Gastrocnemius medialis (tissue), 4 donors: ENCODE results near the gene CARMIL3. TPM values are rescaled to one million over a fixed set of nuclear protein-coding genes. Genes with fewer than 3 reads are reported as not detected.
A peak's percentile ranks its signal among the peaks of the same experiment; 100 is the strongest.

Experiments used
- ATAC-seq, 2 donors: fragments of 150-250 bp; one replicate each; pipeline ENCODE4 v1.9.1; 2016
- DNase-seq, 2 donors: peaks; one replicate each; pipeline ENCODE4 v3.0.0-alpha.2; 2019
- H3K27ac ChIP-seq, 4 donors: fragments of 200-600 bp; sonication (generic); 1 replicate in 1 of 4; 2 replicates in 3 of 4; pipeline ENCODE4 v1.5.1; 2016 to 2018; ENCODE audit warnings: mild to moderate bottlenecking in 2 of 4, moderate library complexity in 1 of 4
- H3K27me3 ChIP-seq, 3 donors: fragments of 200-600 bp; sonication (generic) in 2 of 3; 1 replicate in 1 of 3; 2 replicates in 2 of 3; pipeline versions ENCODE4 v1.5.1 to v1.6.0; 2016 to 2019; ENCODE audit warnings: mild to moderate bottlenecking in 1 of 3, moderate library complexity in 1 of 3
- H3K36me3 ChIP-seq, 2 donors: fragments of 200-600 bp; sonication (generic) in 1 of 2; one replicate each; pipeline ENCODE4 v1.5.1; 2017 to 2018
- H3K4me1 ChIP-seq, 2 donors: fragments of 200-600 bp; sonication (generic) in 1 of 2; one replicate each; pipeline ENCODE4 v1.5.1; 2016 to 2017; ENCODE audit warnings: mild to moderate bottlenecking in 2 of 2
- H3K4me3 ChIP-seq, 4 donors: fragments of 200-600 bp; sonication (generic) in 3 of 4; 1 replicate in 1 of 4; 2 replicates in 3 of 4; pipeline ENCODE4 v1.5.1; 2016 to 2019; ENCODE audit warnings: mild to moderate bottlenecking in 2 of 4
- H3K9me3 ChIP-seq, 3 donors: fragments of 200-600 bp; sonication (generic) in 2 of 3; 1 replicate in 1 of 3; 2 replicates in 2 of 3; pipeline ENCODE4 v1.5.1; 2016 to 2019
- POLR2A ChIP-seq, 2 donors: fragments of 450-650 bp; IDR thresholded peaks; one replicate each; pipeline ENCODE4 v1.6.1; 2017; ENCODE audit warnings: antibody characterized with exemption in 2 of 2, mild to moderate bottlenecking in 2 of 2, moderate library complexity in 2 of 2
- in situ Hi-C, 4 donors: fragments of 200-750 bp; cut with MboI; loops; one replicate each; pipeline versions ENCODE4 v1.15.0 to v1.8.0; 2017; ENCODE audit warnings: low sequenced_read_pairs in 4 of 4
- intact Hi-C: fragments of 100-400 bp; cut with DNase I; formaldehyde crosslinking; loops from one replicate; pipeline ENCODE4 v1.15.1; 2023; ENCODE audit warnings: low total_unique reads
- total RNA-seq, 4 donors: library from RNA; depleted of rRNA; stranded (reverse); fragments of >200 nt; gene quantifications; one replicate each; pipeline versions ENCODE4 v1.1.0 to v1.2.3, GENCODE V29; 2016
- TF ChIP-seq, protein P1 (sequence below), 5 experiments: fragments of 450-650 bp in 3 of 5; fragments of 200-600 bp in 2 of 5; sonication (generic) in 2 of 5; IDR thresholded peaks in 4 of 5; conservative IDR thresholded peaks in 1 of 5; 1 replicate in 4 of 5; 2 replicates in 1 of 5; pipeline ENCODE4 v1.5.1; 2016 to 2019; ENCODE audit warnings: antibody characterized with exemption in 5 of 5, mild to moderate bottlenecking in 3 of 5, moderate library complexity in 3 of 5

Gene CARMIL3
- total RNA-seq, 4 donors from 2014 or later: 0.04 to 0.31 TPM; not detected in 2

DNA sequence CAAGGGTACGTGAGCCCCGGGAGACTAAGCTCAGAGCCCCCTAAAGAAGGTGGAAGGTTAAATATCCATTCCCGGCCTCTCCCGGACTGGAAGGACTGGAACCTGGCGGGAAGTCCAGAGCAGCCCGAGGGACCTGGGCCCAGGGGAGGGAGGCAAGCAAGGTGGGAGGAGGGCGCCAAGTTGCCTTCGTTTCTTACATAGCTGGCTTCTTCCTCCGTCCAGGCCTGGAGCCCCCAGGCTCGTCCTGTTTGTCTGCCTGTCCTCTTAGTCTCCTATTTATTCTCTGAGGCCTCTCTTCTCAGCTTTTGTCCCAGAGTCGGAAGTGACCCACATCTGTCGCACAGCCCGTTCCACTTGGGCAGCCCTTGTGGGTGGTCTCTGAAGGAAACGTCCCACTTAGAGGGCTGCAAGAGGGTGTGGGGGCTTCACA lies 43.0 kb downstream of the CARMIL3 start:
- intact Hi-C loops: loop anchor here (2.0 kb wide), 2 partner anchors 20 to 66 kb away; partner anchors contain the start of genes DCAF11, IRF9 and NRL
- TF ChIP-seq, protein P1, sequence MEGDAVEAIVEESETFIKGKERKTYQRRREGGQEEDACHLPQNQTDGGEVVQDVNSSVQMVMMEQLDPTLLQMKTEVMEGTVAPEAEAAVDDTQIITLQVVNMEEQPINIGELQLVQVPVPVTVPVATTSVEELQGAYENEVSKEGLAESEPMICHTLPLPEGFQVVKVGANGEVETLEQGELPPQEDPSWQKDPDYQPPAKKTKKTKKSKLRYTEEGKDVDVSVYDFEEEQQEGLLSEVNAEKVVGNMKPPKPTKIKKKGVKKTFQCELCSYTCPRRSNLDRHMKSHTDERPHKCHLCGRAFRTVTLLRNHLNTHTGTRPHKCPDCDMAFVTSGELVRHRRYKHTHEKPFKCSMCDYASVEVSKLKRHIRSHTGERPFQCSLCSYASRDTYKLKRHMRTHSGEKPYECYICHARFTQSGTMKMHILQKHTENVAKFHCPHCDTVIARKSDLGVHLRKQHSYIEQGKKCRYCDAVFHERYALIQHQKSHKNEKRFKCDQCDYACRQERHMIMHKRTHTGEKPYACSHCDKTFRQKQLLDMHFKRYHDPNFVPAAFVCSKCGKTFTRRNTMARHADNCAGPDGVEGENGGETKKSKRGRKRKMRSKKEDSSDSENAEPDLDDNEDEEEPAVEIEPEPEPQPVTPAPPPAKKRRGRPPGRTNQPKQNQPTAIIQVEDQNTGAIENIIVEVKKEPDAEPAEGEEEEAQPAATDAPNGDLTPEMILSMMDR (IDR thresholded peaks at IDR 0.05 in 4 of 5, conservative IDR thresholded peaks at IDR 0.05 in 1 of 5): no peak
- no peak for TF ChIP-seq POLR2A (IDR thresholded peaks at IDR 0.05)
- Histone ChIP-seq H3K36me3 (no peaks in the 10 kb centered on the region), H3K27ac (peak overlapping the region; percentile 83 to 88 (median 88)), H3K27me3 (no peaks in the 10 kb centered on the region), H3K4me3 (peak overlapping the region; percentile 75 to 97 (median 90)), H3K4me1 (peaks cover 10 to 14% of the 10 kb centered on the region in 2 donors), H3K9me3 (no peaks in the 10 kb centered on the region)
- in situ Hi-C loops: loop anchor here in 1 of 4 donors (5.0 kb wide), 1 partner anchor 38 kb away; no protein-coding TSS in a partner anchor
- ATAC-seq (no peak), DNase-seq (no peak)

DNA sequence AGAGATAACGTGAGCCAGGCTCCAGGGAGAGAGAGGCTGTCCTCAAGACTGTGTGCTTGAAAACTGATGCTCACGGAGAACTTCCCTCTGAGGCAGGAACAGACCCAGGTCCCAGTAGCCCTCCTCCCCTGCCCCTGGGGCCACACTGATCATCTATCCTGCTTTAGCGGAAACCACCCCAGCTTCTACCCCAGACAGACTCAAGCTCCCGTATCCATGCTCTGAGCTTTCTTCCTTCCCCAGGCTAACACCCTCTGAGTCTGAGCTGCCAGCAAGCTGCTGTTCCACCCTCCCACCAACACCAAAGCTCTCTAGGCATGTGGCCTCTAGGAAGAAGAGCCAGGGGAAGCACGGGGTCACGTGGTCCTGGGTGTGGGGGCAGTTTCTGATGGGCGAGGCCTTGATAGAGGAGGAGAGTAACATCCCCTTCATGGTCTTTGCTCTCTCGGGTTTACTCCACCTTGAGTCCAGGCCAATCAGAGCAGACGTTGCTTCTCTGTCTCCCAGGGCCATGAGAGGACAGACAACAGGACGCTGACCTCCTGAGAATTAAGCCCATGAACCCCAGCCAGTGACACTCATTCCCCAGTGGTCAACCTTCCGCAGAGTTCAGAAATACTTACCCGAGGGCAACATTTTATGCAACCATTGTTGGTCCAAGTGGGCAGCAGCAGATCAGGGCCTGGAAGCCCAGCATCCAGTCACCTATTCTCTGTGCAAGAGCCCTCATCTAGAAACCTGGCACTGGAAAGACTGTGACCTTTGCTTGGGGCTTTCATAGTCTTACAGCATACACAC lies 43.7 kb downstream of the CARMIL3 start:
- intact Hi-C loops: loop anchor here (2.0 kb wide), 2 partner anchors 19 to 65 kb away; partner anchors contain the start of genes DCAF11, IRF9 and NRL
- in situ Hi-C loops: no loop called here
- peak in 1 of 2 donors; percentile 37 for DNase-seq
- no peak for ATAC-seq
- Histone ChIP-seq H3K36me3 (no peaks in the 10 kb centered on the region), H3K27me3 (no peaks in the 10 kb centered on the region), H3K9me3 (no peaks in the 10 kb centered on the region), H3K27ac (peak overlapping the region; percentile 83 to 88 (median 88)), H3K4me1 (peaks cover 10 to 14% of the 10 kb centered on the region in 2 donors), H3K4me3 (peak overlapping the region; percentile 75 to 97 (median 90))
- TF ChIP-seq POLR2A (IDR thresholded peaks at IDR 0.05): no peak
- TF ChIP-seq, protein P1 (IDR thresholded peaks at IDR 0.05 in 4 of 5, conservative IDR thresholded peaks at IDR 0.05 in 1 of 5): no peak

DNA sequence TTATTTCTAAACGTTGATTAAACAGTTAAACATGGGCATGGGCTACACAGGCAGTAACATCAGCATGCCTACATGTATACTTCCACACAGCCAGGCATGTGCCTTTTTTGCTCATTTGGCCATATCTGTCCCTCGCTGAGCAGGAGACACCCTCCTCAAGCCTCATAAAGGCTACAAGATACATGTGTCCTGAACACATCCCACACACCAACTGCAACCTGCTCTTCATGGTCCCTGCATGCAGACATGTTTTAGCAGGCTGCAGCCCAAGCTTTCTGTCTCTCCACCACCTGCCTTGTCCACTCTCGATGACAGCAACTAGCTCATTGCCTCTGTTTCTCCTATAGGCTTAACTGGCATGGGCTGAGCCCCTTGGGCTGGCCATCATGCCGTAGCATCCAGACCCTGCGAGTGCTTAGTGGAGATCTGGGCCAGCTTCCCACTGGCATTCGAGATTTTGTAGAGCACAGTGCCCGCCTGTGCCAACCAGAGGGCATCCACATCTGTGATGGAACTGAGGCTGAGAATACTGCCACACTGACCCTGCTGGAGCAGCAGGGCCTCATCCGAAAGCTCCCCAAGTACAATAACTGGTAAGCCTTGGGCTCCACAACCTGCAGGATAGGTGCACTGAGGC lies 44.9 kb downstream of the CARMIL3 start:
- TF ChIP-seq, protein P1 (IDR thresholded peaks at IDR 0.05 in 4 of 5, conservative IDR thresholded peaks at IDR 0.05 in 1 of 5): no peak
- TF ChIP-seq POLR2A (IDR thresholded peaks at IDR 0.05): no peak
- in situ Hi-C loops: no loop called here
- intact Hi-C loops: no loop called here

DNA sequence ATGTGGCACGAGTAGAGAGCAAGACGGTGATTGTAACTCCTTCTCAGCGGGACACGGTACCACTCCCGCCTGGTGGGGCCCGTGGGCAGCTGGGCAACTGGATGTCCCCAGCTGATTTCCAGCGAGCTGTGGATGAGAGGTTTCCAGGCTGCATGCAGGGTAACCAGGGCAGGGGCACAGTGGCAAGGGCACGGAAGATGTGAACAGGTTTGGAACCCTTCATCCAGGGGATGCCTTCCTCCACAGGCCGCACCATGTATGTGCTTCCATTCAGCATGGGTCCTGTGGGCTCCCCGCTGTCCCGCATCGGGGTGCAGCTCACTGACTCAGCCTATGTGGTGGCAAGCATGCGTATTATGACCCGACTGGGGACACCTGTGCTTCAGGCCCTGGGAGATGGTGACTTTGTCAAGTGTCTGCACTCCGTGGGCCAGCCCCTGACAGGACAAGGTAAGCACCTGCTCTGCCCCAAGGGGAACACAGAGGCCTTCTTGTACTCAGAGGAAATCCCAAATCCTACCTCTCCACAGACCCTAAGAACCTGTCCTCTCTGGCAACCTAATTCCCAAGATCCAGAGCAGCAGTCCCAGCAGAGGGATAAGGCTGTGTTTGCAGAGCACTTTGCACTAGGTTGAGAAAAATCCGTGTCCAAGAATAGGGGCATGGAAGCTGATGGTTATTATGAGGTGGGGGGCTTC lies 46.6 kb downstream of the CARMIL3 start:
- intact Hi-C loops (no loop called here), in situ Hi-C loops (no loop called here)
- Histone ChIP-seq H3K27me3 (no peaks in the 10 kb centered on the region), H3K36me3 (no peaks in the 10 kb centered on the region), H3K27ac (no peak overlapping the region), H3K9me3 (no peaks in the 10 kb centered on the region), H3K4me1 (peaks cover 10 to 13% of the 10 kb centered on the region in 2 donors), H3K4me3 (no peak overlapping the region)
- ATAC-seq: no peak
- no peak for DNase-seq
- TF ChIP-seq POLR2A (IDR thresholded peaks at IDR 0.05): no peak
- TF ChIP-seq, protein P1 (IDR thresholded peaks at IDR 0.05 in 4 of 5, conservative IDR thresholded peaks at IDR 0.05 in 1 of 5): no peak

More for the DNA sequence above, 44.9 kb downstream of the CARMIL3 start:
- DNase-seq: no peak
- H3K4me1 ChIP-seq: peaks cover 10 to 14% of the 10 kb centered on the region in 2 donors
- no peaks in the 10 kb centered on the region for H3K27me3 ChIP-seq
- no peak for ATAC-seq
- no peaks in the 10 kb centered on the region for H3K36me3 ChIP-seq
- no peak overlapping the region for H3K4me3 ChIP-seq
- H3K9me3 ChIP-seq: no peaks in the 10 kb centered on the region
- H3K27ac ChIP-seq: no peak overlapping the region
